ENCODE results near the gene TXNDC15.
"Not testable (repeated sequence)": the region's sequence is repeated elsewhere in the genome, so short reads cannot be mapped to it uniquely, and the experiment has no call there.

Gene TXNDC15

DNA sequence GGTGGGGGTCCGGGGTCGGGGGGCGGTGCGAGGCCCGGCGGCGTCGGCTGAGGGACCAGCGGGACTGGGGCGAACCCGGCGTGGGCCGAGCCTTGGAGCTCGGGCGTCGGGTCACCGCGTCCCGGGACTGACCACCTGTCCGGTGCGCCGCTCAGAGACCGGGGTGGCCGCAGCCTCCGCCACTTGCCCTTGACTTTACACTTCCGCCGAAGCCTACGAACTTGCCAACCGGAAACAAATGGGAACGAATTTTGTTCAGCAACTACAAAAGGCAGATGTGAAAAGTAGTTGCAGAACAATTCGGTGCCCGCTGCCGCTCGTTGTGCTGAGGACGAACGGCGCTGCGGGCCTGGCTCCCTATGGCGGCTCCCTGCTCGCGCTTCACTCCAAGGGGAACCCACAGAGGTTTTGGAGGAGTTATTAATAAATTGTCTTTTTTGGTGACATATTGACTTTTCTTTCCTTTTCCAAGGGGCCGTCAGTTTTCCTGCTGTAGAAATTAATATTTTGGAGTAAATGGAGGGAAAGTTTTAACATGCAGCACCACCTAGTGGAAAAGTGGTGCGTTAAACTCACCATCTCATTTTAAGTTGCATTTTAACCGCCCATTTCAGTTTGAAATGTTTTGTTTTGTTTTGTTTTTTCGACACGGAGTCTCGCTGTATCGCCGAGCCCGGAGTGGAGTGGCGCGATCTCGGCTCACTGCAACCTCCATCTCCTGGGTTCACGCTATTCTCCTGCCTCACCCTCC lies 31.2 kb downstream of the TXNDC15 start:
- Histone ChIP-seq H3K27me3 (ENCODE audit: insufficient read depth, low read length) (no peaks in the 10 kb centered on the region), H3K4me3 (ENCODE audit: low read depth, low read length) (peak overlapping the region; percentile 79), H3K79me1 (ENCODE audit: low read length) (peaks cover 14% of the 10 kb centered on the region), H4K8ac (ENCODE audit: low read depth, low read length) (peak overlapping the region; percentile 99), H3K4me1 (ENCODE audit: control insufficient read depth in 1 of 2, insufficient read depth in 2 of 2, low read length in 2 of 2) (peaks cover 0 to 2% of the 10 kb centered on the region in 2 experiments), H2BK5ac (ENCODE audit: low read depth, low read length, poor library complexity) (peak overlapping the region; percentile 56), H3K18ac (ENCODE audit: low read length) (peak overlapping the region; percentile 81), H4K91ac (ENCODE audit: low read depth, low read length) (peak overlapping the region; percentile 95), H3K79me2 (ENCODE audit: control insufficient read depth, insufficient read depth, low read length, poor library complexity) (peaks cover 7% of the 10 kb centered on the region), H3K9ac (ENCODE audit: low read length) (peak overlapping the region; percentile 96), H3K14ac (ENCODE audit: low read length) (peak overlapping the region; percentile 99), H2BK120ac (ENCODE audit: insufficient read depth, low read length, poor library complexity) (no peak overlapping the region), H2BK12ac (ENCODE audit: low read length) (peak overlapping the region; percentile 84), H3K9me3 (ENCODE audit: insufficient read depth, low read depth, low read length) (no peaks in the 10 kb centered on the region), H4K12ac (ENCODE audit: low read depth, low read length) (peak overlapping the region; percentile 93), H3K36me3 (ENCODE audit: control insufficient read depth in 1 of 2, insufficient read depth in 2 of 2, low read length in 2 of 2) (no peaks in the 10 kb centered on the region), H2AK5ac (ENCODE audit: low read length) (no peak overlapping the region), H3K23ac (ENCODE audit: low read length) (no peak overlapping the region), H3K4ac (ENCODE audit: low read depth, low read length) (peak overlapping the region; percentile 21), H3K27ac (ENCODE audit: low read depth, low read length) (peak overlapping the region; percentile 95), H3K4me2 (ENCODE audit: low read length) (peak overlapping the region; percentile 100), H2AFZ (ENCODE audit: insufficient read depth, low read length, poor library complexity) (peak overlapping the region; percentile 97)
- no CpG with 5 or more reads among the region's 54 CpGs for WGBS (ENCODE audit: extremely low coverage, insufficient coverage, insufficient read length)
- peak; percentile 31 to 81 for DNase-seq

DNA sequence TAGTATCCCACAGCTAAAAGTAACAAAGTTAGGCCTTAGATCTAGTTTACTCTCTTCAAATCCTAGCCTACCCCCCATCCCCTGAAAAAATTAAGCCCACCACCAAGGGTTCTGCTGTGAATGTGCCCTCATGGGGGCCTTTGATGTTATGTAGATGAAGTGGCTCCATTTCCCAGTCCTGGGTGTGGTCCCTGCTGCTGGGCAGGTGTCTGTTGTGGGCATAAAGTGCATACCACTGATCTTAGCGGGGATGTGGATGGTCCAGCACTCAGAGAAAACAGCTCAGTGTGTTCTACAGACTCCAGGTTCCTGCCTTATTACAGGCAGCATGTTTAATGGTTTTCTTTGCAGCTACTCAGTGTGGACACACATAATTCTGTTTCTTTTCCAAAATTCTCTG lies 32.6 kb downstream of the TXNDC15 start:
- no peak overlapping the region for H3K27ac ChIP-seq (ENCODE audit: low read depth, low read length)
- no peak overlapping the region for H3K4me3 ChIP-seq (ENCODE audit: low read depth, low read length)
- H2AK5ac ChIP-seq (ENCODE audit: low read length): no peak overlapping the region
- no peak overlapping the region for H2AFZ ChIP-seq (ENCODE audit: insufficient read depth, low read length, poor library complexity)
- no peak overlapping the region for H2BK5ac ChIP-seq (ENCODE audit: low read depth, low read length, poor library complexity)
- H3K9me3 ChIP-seq (ENCODE audit: insufficient read depth, low read depth, low read length): no peaks in the 10 kb centered on the region
- H3K18ac ChIP-seq (ENCODE audit: low read length): no peak overlapping the region
- H3K79me2 ChIP-seq (ENCODE audit: control insufficient read depth, insufficient read depth, low read length, poor library complexity): peaks cover 7% of the 10 kb centered on the region
- no peak overlapping the region for H2BK120ac ChIP-seq (ENCODE audit: insufficient read depth, low read length, poor library complexity)
- no peak overlapping the region for H4K91ac ChIP-seq (ENCODE audit: low read depth, low read length)
- H4K12ac ChIP-seq (ENCODE audit: low read depth, low read length): no peak overlapping the region
- H3K4ac ChIP-seq (ENCODE audit: low read depth, low read length): no peak overlapping the region
- no peak overlapping the region for H3K23ac ChIP-seq (ENCODE audit: low read length)
- H3K36me3 ChIP-seq (ENCODE audit: control insufficient read depth in 1 of 2, insufficient read depth in 2 of 2, low read length in 2 of 2): peaks cover 0 to 1% of the 10 kb centered on the region in 2 experiments
- H3K4me2 ChIP-seq (ENCODE audit: low read length): no peak overlapping the region
- H3K4me1 ChIP-seq (ENCODE audit: control insufficient read depth in 1 of 2, insufficient read depth in 2 of 2, low read length in 2 of 2): peaks cover 0 to 2% of the 10 kb centered on the region in 2 experiments
- H3K9ac ChIP-seq (ENCODE audit: low read length): no peak overlapping the region
- no peak overlapping the region for H4K8ac ChIP-seq (ENCODE audit: low read depth, low read length)
- DNase-seq: no peak
- H3K14ac ChIP-seq (ENCODE audit: low read length): no peak overlapping the region
- no peak overlapping the region for H2BK12ac ChIP-seq (ENCODE audit: low read length)
- peaks cover 14% of the 10 kb centered on the region for H3K79me1 ChIP-seq (ENCODE audit: low read length)
- WGBS (ENCODE audit: extremely low coverage, insufficient coverage, insufficient read length): no CpG with 5 or more reads among the region's 1 CpG
- H3K27me3 ChIP-seq (ENCODE audit: insufficient read depth, low read length): no peaks in the 10 kb centered on the region

DNA sequence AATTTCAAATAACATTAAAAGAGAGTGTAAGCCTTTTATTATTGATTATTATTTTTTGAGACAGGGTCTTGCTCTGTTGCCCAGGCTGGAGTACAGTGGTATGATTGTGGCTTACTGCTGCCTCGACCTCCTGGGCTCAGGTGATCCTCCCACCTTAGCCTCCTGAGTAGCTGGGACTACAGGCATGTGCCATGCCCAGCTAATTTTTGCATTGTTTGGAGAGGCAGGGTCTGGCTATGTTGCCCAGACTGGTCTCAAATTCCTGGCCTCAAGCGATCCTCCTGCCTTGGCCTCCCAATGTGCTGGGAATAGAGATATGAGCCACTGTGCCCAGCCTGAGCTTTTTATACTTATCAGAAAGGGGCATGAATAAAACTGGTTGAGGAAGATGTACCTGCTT lies 36.6 kb downstream of the TXNDC15 start:
- not testable (repeated sequence) for DNase-seq; H3K14ac ChIP-seq (ENCODE audit: low read length); H3K27me3 ChIP-seq (ENCODE audit: insufficient read depth, low read length); H3K4ac ChIP-seq (ENCODE audit: low read depth, low read length); H3K79me2 ChIP-seq (ENCODE audit: control insufficient read depth, insufficient read depth, low read length, poor library complexity); H3K23ac ChIP-seq (ENCODE audit: low read length); H3K18ac ChIP-seq (ENCODE audit: low read length); H2AK5ac ChIP-seq (ENCODE audit: low read length); H2BK5ac ChIP-seq (ENCODE audit: low read depth, low read length, poor library complexity); H4K8ac ChIP-seq (ENCODE audit: low read depth, low read length); H3K27ac ChIP-seq (ENCODE audit: low read depth, low read length); H3K4me1 ChIP-seq (ENCODE audit: control insufficient read depth in 1 of 2, insufficient read depth in 2 of 2, low read length in 2 of 2); H3K36me3 ChIP-seq (ENCODE audit: control insufficient read depth in 1 of 2, insufficient read depth in 2 of 2, low read length in 2 of 2); H3K9me3 ChIP-seq (ENCODE audit: insufficient read depth, low read depth, low read length); H2BK120ac ChIP-seq (ENCODE audit: insufficient read depth, low read length, poor library complexity); H2AFZ ChIP-seq (ENCODE audit: insufficient read depth, low read length, poor library complexity); H3K9ac ChIP-seq (ENCODE audit: low read length); H4K12ac ChIP-seq (ENCODE audit: low read depth, low read length); H2BK12ac ChIP-seq (ENCODE audit: low read length); H4K91ac ChIP-seq (ENCODE audit: low read depth, low read length); H3K79me1 ChIP-seq (ENCODE audit: low read length); H3K4me3 ChIP-seq (ENCODE audit: low read depth, low read length); H3K4me2 ChIP-seq (ENCODE audit: low read length)
- WGBS (ENCODE audit: extremely low coverage, insufficient coverage, insufficient read length): no CpG with 5 or more reads among the region's 2 CpGs

DNA sequence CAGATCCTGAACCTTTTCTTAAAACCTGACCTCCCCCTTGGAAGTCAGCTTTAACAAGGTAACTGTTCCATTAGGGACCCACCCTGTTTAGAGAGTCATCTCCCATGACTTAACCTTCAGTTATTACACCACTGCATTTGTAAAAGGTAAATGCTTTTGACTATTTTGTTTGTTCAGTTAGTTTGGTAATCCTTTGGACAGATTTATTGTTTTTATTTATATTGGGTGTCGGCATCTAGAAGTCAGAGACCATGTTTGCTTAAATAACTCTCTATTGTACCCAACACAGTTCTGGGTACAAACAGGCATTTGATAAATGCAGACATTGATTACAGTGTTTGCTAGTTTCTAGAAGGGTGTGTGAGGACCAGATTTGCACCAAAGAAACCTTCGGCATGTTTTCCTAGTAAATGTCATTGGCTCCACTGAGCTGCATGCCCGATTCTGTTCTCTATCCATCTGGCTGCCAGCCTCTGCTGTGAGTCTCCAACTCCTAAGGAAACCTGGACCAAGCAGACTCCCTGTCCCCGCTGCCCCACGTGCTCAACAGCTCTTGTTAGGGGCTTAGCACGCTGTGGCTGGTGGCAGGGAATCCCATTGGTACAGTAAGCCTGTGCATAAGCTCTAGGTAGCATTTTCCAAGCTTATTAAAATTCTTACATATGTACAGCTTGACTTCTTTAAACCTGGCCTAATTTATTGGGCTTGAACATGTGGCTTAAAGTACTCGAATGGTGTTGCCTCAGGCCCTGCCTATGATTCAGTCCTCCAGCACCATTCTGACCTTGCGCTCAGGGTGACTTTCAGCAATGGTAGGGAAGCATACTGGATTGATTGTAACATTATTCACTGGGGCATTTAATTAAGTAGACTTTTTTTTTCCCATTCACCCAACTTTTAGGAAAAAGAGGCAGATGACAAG lies 37.4 kb downstream of the TXNDC15 start:
- no peaks in the 10 kb centered on the region for H3K79me2 ChIP-seq (ENCODE audit: control insufficient read depth, insufficient read depth, low read length, poor library complexity)
- no peak overlapping the region for H3K27ac ChIP-seq (ENCODE audit: low read depth, low read length)
- H4K8ac ChIP-seq (ENCODE audit: low read depth, low read length): no peak overlapping the region
- H3K14ac ChIP-seq (ENCODE audit: low read length): no peak overlapping the region
- H3K9ac ChIP-seq (ENCODE audit: low read length): no peak overlapping the region
- no peaks in the 10 kb centered on the region for H3K79me1 ChIP-seq (ENCODE audit: low read length)
- no peaks in the 10 kb centered on the region for H3K27me3 ChIP-seq (ENCODE audit: insufficient read depth, low read length)
- no CpG with 5 or more reads among the region's 8 CpGs for WGBS (ENCODE audit: extremely low coverage, insufficient coverage, insufficient read length)
- no peak overlapping the region for H3K23ac ChIP-seq (ENCODE audit: low read length)
- H3K4me2 ChIP-seq (ENCODE audit: low read length): no peak overlapping the region
- H2BK120ac ChIP-seq (ENCODE audit: insufficient read depth, low read length, poor library complexity): no peak overlapping the region
- no peak overlapping the region for H2AK5ac ChIP-seq (ENCODE audit: low read length)
- no peak overlapping the region for H3K4ac ChIP-seq (ENCODE audit: low read depth, low read length)
- H3K36me3 ChIP-seq (ENCODE audit: control insufficient read depth in 1 of 2, insufficient read depth in 2 of 2, low read length in 2 of 2): peaks cover 5 to 6% of the 10 kb centered on the region in 2 experiments
- H3K9me3 ChIP-seq (ENCODE audit: insufficient read depth, low read depth, low read length): peaks cover 2% of the 10 kb centered on the region
- H3K18ac ChIP-seq (ENCODE audit: low read length): no peak overlapping the region
- H3K4me1 ChIP-seq (ENCODE audit: control insufficient read depth in 1 of 2, insufficient read depth in 2 of 2, low read length in 2 of 2): no peaks in the 10 kb centered on the region
- H2BK12ac ChIP-seq (ENCODE audit: low read length): no peak overlapping the region
- no peak overlapping the region for H2AFZ ChIP-seq (ENCODE audit: insufficient read depth, low read length, poor library complexity)
- H4K12ac ChIP-seq (ENCODE audit: low read depth, low read length): no peak overlapping the region
- no peak overlapping the region for H3K4me3 ChIP-seq (ENCODE audit: low read depth, low read length)
- no peak overlapping the region for H4K91ac ChIP-seq (ENCODE audit: low read depth, low read length)
- no peak overlapping the region for H2BK5ac ChIP-seq (ENCODE audit: low read depth, low read length, poor library complexity)
- no peak for DNase-seq
